ENCODE measurements around the gene SLC12A4. TPM values are rescaled to one million over a fixed set of nuclear protein-coding genes. Genes with fewer than 3 reads are reported as not detected.

SLC12A4 gene
- total RNA-seq, 1 experiment from 2014 or later, result 107 TPM

GRCh38 chr16:67969254-67970039 lies 1.0 kb upstream of the SLC12A4 start:
- H3K27me3 ChIP-seq (replicated peaks; ENCODE audit: control insufficient read depth, insufficient read depth, low read length), result no peaks in the 10 kb centered on the region
- peaks cover 35% of the 10 kb centered on the region for H3K4me1 Mint-ChIP-seq (ENCODE audit: low read depth, unreplicated experiment)
- H3K36me3 ChIP-seq (ENCODE audit: control insufficient read depth, insufficient read depth, low read length), result peaks cover 3% of the 10 kb centered on the region
- no peak for TF ChIP-seq CTCF (IDR thresholded peaks at IDR 0.05; ENCODE audit: insufficient read depth in 1 of 2, low read depth in 1 of 2, low read length in 1 of 2, severe bottlenecking in 1 of 2, unreplicated experiment in 1 of 2)
- H3K4me3 ChIP-seq (ENCODE audit: low read depth, low read length), result peak overlapping the region; percentile 66
- H3K4me3 Mint-ChIP-seq (ENCODE audit: unreplicated experiment), result peak overlapping the region; percentile 89
- DNase-seq, result no peak
- H3K4me1 ChIP-seq, result peaks cover 29% of the 10 kb centered on the region
- peaks cover 33% of the 10 kb centered on the region for H3K36me3 Mint-ChIP-seq (ENCODE audit: insufficient read depth, unreplicated experiment)
- H3K27ac Mint-ChIP-seq (ENCODE audit: unreplicated experiment), result peak overlapping the region; percentile 93
- no peaks in the 10 kb centered on the region for H3K27me3 Mint-ChIP-seq (ENCODE audit: insufficient read depth, unreplicated experiment)
- intact Hi-C loops (cut with micrococcal nuclease; ENCODE audit: unreplicated experiment), result no loop called here
- ChIA-PET CTCF (interaction anchor here (0.6 kb wide), 1 partner anchor 259 kb away, joined by 3 read pairs; no protein-coding TSS in a partner anchor), POLR2A (no interaction called here)
- no TSS peak for BruUV-seq (replicated peaks)
- H3K9me3 Mint-ChIP-seq (ENCODE audit: unreplicated experiment), result no peaks in the 10 kb centered on the region
- H3K9me3 ChIP-seq, result no peaks in the 10 kb centered on the region

- no TSS peak for BruUV-seq (replicated peaks)
- H3K4me3 Mint-ChIP-seq (ENCODE audit: unreplicated experiment), result peak overlapping the region; percentile 89
- CTCF ChIA-PET, result no interaction called here
Observed at GRCh38 chr16:67967958-67968399, 458 bp downstream of the SLC12A4 start.

More at GRCh38 chr16:67967958-67968399, 458 bp downstream of the SLC12A4 start:
- Histone ChIP-seq H3K4me1 (peaks cover 29% of the 10 kb centered on the region), H3K36me3 (ENCODE audit: control insufficient read depth, insufficient read depth, low read length) (peaks cover 3% of the 10 kb centered on the region), H3K9me3 (no peaks in the 10 kb centered on the region), H3K4me3 (ENCODE audit: low read depth, low read length) (peak overlapping the region; percentile 66), H3K27me3 (replicated peaks; ENCODE audit: control insufficient read depth, insufficient read depth, low read length) (no peaks in the 10 kb centered on the region)
- Mint-ChIP-seq H3K4me1 (ENCODE audit: low read depth, unreplicated experiment) (peaks cover 35% of the 10 kb centered on the region), H3K9me3 (ENCODE audit: unreplicated experiment) (no peaks in the 10 kb centered on the region), H3K36me3 (ENCODE audit: insufficient read depth, unreplicated experiment) (peaks cover 39% of the 10 kb centered on the region), H3K27me3 (ENCODE audit: insufficient read depth, unreplicated experiment) (no peaks in the 10 kb centered on the region), H3K27ac (ENCODE audit: unreplicated experiment) (peak overlapping the region; percentile 93)
- DNase-seq, result peak in 1 of 2 experiments; percentile 71
- POLR2A ChIA-PET, result interaction anchor here (0.7 kb wide), 1 partner anchor 270 kb away, joined by 3 read pairs; no protein-coding TSS in a partner anchor
- intact Hi-C loops (cut with micrococcal nuclease; ENCODE audit: unreplicated experiment), result loop anchor here (1.0 kb wide), 1 partner anchor 33 kb away; no protein-coding TSS in a partner anchor
- no peak for TF ChIP-seq CTCF (IDR thresholded peaks at IDR 0.05; ENCODE audit: insufficient read depth in 1 of 2, low read depth in 1 of 2, low read length in 1 of 2, severe bottlenecking in 1 of 2, unreplicated experiment in 1 of 2)
